Ovary (tissue), 9 donors: ENCODE data around the gene BLTP2. TPM values are rescaled to one million over a fixed set of nuclear protein-coding genes. Genes with fewer than 3 reads are reported as not detected.
"Not testable (repeated sequence)": the region's sequence is repeated elsewhere in the genome, so short reads cannot be mapped to it uniquely, and the experiment has no call there.

ENCODE experiments used
- DNase-seq, 5 donors: peaks; one replicate each; pipeline ENCODE4 v3.0.0-alpha.2; 2019 to 2020
- H3K27ac ChIP-seq, 2 donors: fragments of 200-600 bp; one replicate each; pipeline versions ENCODE4 v1.5.1 to v1.8.0; 2019 to 2022
- H3K27me3 ChIP-seq: fragments of 200-600 bp; one replicate; pipeline ENCODE4 v1.8.0; 2022
- H3K36me3 ChIP-seq: fragments of 200-600 bp; sonication (generic); one replicate; pipeline ENCODE4 v1.5.1; 2019
- H3K4me1 ChIP-seq: one replicate; pipeline ENCODE4 v1.8.1; 2013; ENCODE audit warnings: mild to moderate bottlenecking, moderate library complexity; ENCODE audit not compliant: insufficient read depth
- H3K4me3 ChIP-seq: fragments of 200-600 bp; sonication (generic); one replicate; pipeline ENCODE4 v1.5.1; 2017
- H3K9me3 ChIP-seq, 2 donors: fragments of 200-600 bp in 1 of 2; sonication (generic) in 1 of 2; one replicate each; pipeline versions ENCODE4 v1.5.1 to v1.8.1; 2013 to 2019; ENCODE audit warnings: mild to moderate bottlenecking in 1 of 2, moderate library complexity in 1 of 2
- CTCF ChIP-seq, 3 donors: fragments of 450-650 bp in 2 of 3; fragments of 200-600 bp in 1 of 3; IDR thresholded peaks; one replicate each; pipeline versions ENCODE4 v1.5.1 to v1.8.0; 2016 to 2022; ENCODE audit warnings: antibody characterized with exemption in 3 of 3, mild to moderate bottlenecking in 1 of 3
- EP300 ChIP-seq: sonication (generic); formaldehyde crosslinking; IDR thresholded peaks from one replicate; pipeline ENCODE4 v1.6.1; 2017; ENCODE audit warnings: antibody characterized with exemption
- POLR2A ChIP-seq: fragments of 450-650 bp; IDR thresholded peaks from one replicate; pipeline ENCODE4 v1.6.1; 2017; ENCODE audit warnings: antibody characterized with exemption, mild to moderate bottlenecking, moderate library complexity
- WGBS, 3 donors: extraction: QIAGEN DNeasy Blood & Tissue Kit in 1 of 3; methylation state at CpG; one replicate each; pipeline versions ENCODE4 v1.1.5 to v1.1.7; 2013 to 2017; 5-methylcytosine and 5-hydroxymethylcytosine counted together
- intact Hi-C, 4 donors: fragments of 100-400 bp; cut with DNase I; formaldehyde crosslinking; loops; one replicate each; pipeline versions ENCODE4 v1.11.0 to v1.15.1; 2022 to 2023
- polyA plus RNA-seq, 2 donors: library from polyadenylated mRNA; stranded (reverse); fragments of 200-250 nt in 1 of 2; fragments of 350-450 nt in 1 of 2; fragmentation: Illumina TruSeq in 1 of 2; extraction: RNeasy Lipid Tissue Mini Kit (QIAGEN cat#74804) in 1 of 2; gene quantifications; one replicate each; pipeline ENCODE4 v1.2.3, GENCODE V29; 2013 to 2014
- total RNA-seq, 7 donors: library from RNA; depleted of rRNA in 2 of 7; stranded (reverse); fragments of >200 nt in 2 of 7; fragmentation: NEBNext Ultra II Directional in 3 of 7; extraction: Animal tissue kit (Norgen Biotek cat#: 25700) in 3 of 7; gene quantifications; one replicate each; pipeline versions ENCODE4 v1.1.0 to v1.2.4, GENCODE V29; 2016 to 2023
- donor health status: DM: no; HTN: no; CAD: no; lungs with moderate emphysema.
- donor health status: DM: no; HTN: no; CAD: no.
- donor health status: Bipolar disorder and iron deficiency.
- donor health status: DM: yes; HTN: yes; CAD: no.
- donor health status: DM: no; HTN: no; CAD: no.
- donor health status: DM: yes; HTN: yes; CAD: no.

The BLTP2 gene
- total and polyA plus RNA-seq, 9 donors: 24.9 to 148 (median 93.2) TPM

- Histone ChIP-seq H3K9me3 (no peaks in the 10 kb centered on the region), H3K27me3 (no peaks in the 10 kb centered on the region), H3K27ac (peak overlapping the region; percentile 82 to 96), H3K36me3 (no peaks in the 10 kb centered on the region), H3K4me3 (peak overlapping the region; percentile 83), H3K4me1 (peaks cover 6% of the 10 kb centered on the region)
- no peak for DNase-seq
- intact Hi-C loops: loop anchor here in 1 of 4 donors (5.0 kb wide), 1 partner anchor 55 kb away; the partner anchor contains the start of genes RAB34 and RPL23A
- no peak for TF ChIP-seq CTCF (IDR thresholded peaks at IDR 0.05)
- TF ChIP-seq EP300: no peak
- TF ChIP-seq POLR2A: no peak
- WGBS, 3 donors: 0 to 1% (median 1%) methylated on average over 10 of the region's 10 CpGs
These were observed 17.5 kb upstream of the BLTP2 start for GRCh38 chr17:28662527-28662829.

GRCh38 chr17:28661635-28662526 lies 16.9 kb upstream of the BLTP2 start, which contains the start of the genes SDF2 and SUPT6H:
SDF2 (minus strand) TSS chr17:28661906; CDS start chr17:28661876, 30 bp downstream.
SUPT6H (plus strand) TSS chr17:28662205; CDS start chr17:28673402, 11,197 bp downstream.
- H3K27me3 ChIP-seq: no peaks in the 10 kb centered on the region
- peak; percentile 87 to 94 (median 92) for DNase-seq
- no peaks in the 10 kb centered on the region for H3K9me3 ChIP-seq
- TF ChIP-seq EP300 (no peak), POLR2A (peak; percentile 92)
- 0 to 1% (median 0%) methylated on average over 66 of the region's 66 CpGs for WGBS, 3 donors
- peaks cover 6% of the 10 kb centered on the region for H3K4me1 ChIP-seq
- peak within 1 kb of the TSS; percentile 83 for H3K4me3 ChIP-seq
- H3K36me3 ChIP-seq: no peaks in the 10 kb centered on the region
- intact Hi-C loops: loop anchor here in 1 of 4 donors (5.0 kb wide), 1 partner anchor 55 kb away; the partner anchor contains the start of genes RAB34 and RPL23A
- peak within 1 kb of the TSS; percentile 82 to 96 for H3K27ac ChIP-seq

GRCh38 chr17:28659497-28659881 lies 14.5 kb upstream of the BLTP2 start:
- H3K9me3 ChIP-seq, H3K4me3 ChIP-seq, DNase-seq, H3K27me3 ChIP-seq, H3K4me1 ChIP-seq, H3K27ac ChIP-seq, H3K36me3 ChIP-seq: not testable (repeated sequence)
- intact Hi-C loops: loop anchor here in 1 of 4 donors (10.0 kb wide), 1 partner anchor 45 kb away; no protein-coding TSS in a partner anchor
- WGBS, 3 donors: 95 to 98% (median 97%) methylated on average over 21 to 23 of the region's 23 CpGs

GRCh38 chr17:28658766-28659496 lies 14.0 kb upstream of the BLTP2 start:
- 95 to 96% (median 96%) methylated on average over 28 to 46 of the region's 46 CpGs for WGBS, 3 donors
- not testable (repeated sequence) for H3K4me3 ChIP-seq

GRCh38 chr17:28658342-28658741 lies 13.4 kb upstream of the BLTP2 start:
- not testable (repeated sequence) for H3K36me3 ChIP-seq, H3K9me3 ChIP-seq, H3K4me3 ChIP-seq, H3K4me1 ChIP-seq, DNase-seq, H3K27ac ChIP-seq, H3K27me3 ChIP-seq
- intact Hi-C loops: loop anchor here in 1 of 4 donors (10.0 kb wide), 1 partner anchor 46 kb away; no protein-coding TSS in a partner anchor
- 90 to 92% (median 90%) methylated on average over 5 to 8 of the region's 8 CpGs for WGBS, 3 donors

More at GRCh38 chr17:28658766-28659496, 14.0 kb upstream of the BLTP2 start:
- intact Hi-C loops: loop anchor here in 1 of 4 donors (10.0 kb wide), 1 partner anchor 46 kb away; no protein-coding TSS in a partner anchor
- not testable (repeated sequence) for H3K27me3 ChIP-seq, H3K4me1 ChIP-seq, H3K9me3 ChIP-seq, H3K27ac ChIP-seq, DNase-seq, H3K36me3 ChIP-seq

- H3K27ac ChIP-seq: no peak overlapping the region
- no peaks in the 10 kb centered on the region for H3K4me1 ChIP-seq
- H3K9me3 ChIP-seq: no peaks in the 10 kb centered on the region
- intact Hi-C loops: loop anchor here in 2 of 4 donors (2.0 to 10.0 kb wide), 2 partner anchors 19 to 47 kb away; no protein-coding TSS in a partner anchor
- H3K36me3 ChIP-seq: no peaks in the 10 kb centered on the region
- H3K4me3 ChIP-seq: no peak overlapping the region
- whole genome bisulfite sequencing, 3 donors: 58 to 73% (median 65%) methylated on average over 5 of the region's 5 CpGs
- DNase-seq: no peak
- TF ChIP-seq POLR2A (no peak), CTCF (IDR thresholded peaks at IDR 0.05) (no peak), EP300 (no peak)
- H3K27me3 ChIP-seq: no peaks in the 10 kb centered on the region
These were observed 12.8 kb upstream of the BLTP2 start for GRCh38 chr17:28657756-28658155.
